WTC11 (cell line): Measurements from ENCODE around the gene ZNG1C.
"Not testable (repeated sequence)": the region's sequence is repeated elsewhere in the genome, so short reads cannot be mapped to it uniquely, and the experiment has no call there.

Experiments used
- CTCF ChIP-seq: fragments of 200-600 bp; IDR thresholded peaks from 2 replicates; pipeline ENCODE4 v1.8.0; 2022; ENCODE audit warnings: antibody characterized with exemption
- ELF4 ChIP-seq: sonication (generic); formaldehyde crosslinking; IDR thresholded peaks from 2 replicates; pipeline ENCODE4 v1.8.1; 2022; ENCODE audit warnings: low read depth, mild to moderate bottlenecking, moderate library complexity, missing genetic modification reagents
- FOXP1 ChIP-seq: sonication (generic); formaldehyde crosslinking; IDR thresholded peaks from 2 replicates; pipeline ENCODE4 v1.8.0; 2022; ENCODE audit warnings: missing genetic modification reagents, mild to moderate bottlenecking, moderate library complexity, borderline replicate concordance
- JAZF1 ChIP-seq: fragments of 250-450 bp; sonication (Bioruptor Pico); IDR thresholded peaks from 2 replicates; pipeline ENCODE4 v1.9.0; 2021; ENCODE audit warnings: moderate library complexity, mild to moderate bottlenecking, inconsistent platforms
- TEAD4 ChIP-seq: sonication (generic); formaldehyde crosslinking; IDR thresholded peaks from 2 replicates; pipeline ENCODE4 v1.8.0; 2022; ENCODE audit warnings: mild to moderate bottlenecking, missing genetic modification reagents
- ZNF317 ChIP-seq: sonication (generic); formaldehyde crosslinking; IDR thresholded peaks from 2 replicates; pipeline ENCODE4 v1.8.1; 2023; ENCODE audit warnings: low read depth, mild to moderate bottlenecking, moderate library complexity, missing genetic modification reagents, borderline replicate concordance

GRCh38 chr9:68242437-68242836 is 654 bp downstream of the ZNG1C start:
- TF ChIP-seq ZNF317 (CRISPR knock-in tag); CTCF; FOXP1 (CRISPR knock-in tag); TEAD4; ELF4 (CRISPR knock-in tag); JAZF1 (CRISPR knock-in tag): not testable (repeated sequence)
